ENCODE results near the gene PRKG1.
"Not testable (repeated sequence)": the region's sequence is repeated elsewhere in the genome, so short reads cannot be mapped to it uniquely, and the experiment has no call there.

PRKG1 gene

GRCh38 chr10:51683031-51683691, 608.9 kb downstream of the PRKG1 start:
- no peak for DNase-seq

- DNase-seq, result no peak
Measured at GRCh38 chr10:51685768-51686167, 611.5 kb downstream of the PRKG1 start.

GRCh38 chr10:51687296-51687695, 613.0 kb downstream of the PRKG1 start:
- DNase-seq, result no peak

GRCh38 chr10:51688826-51689225, 614.5 kb downstream of the PRKG1 start:
- DNase-seq, result not testable (repeated sequence)

- DNase-seq, result no peak
Measured at GRCh38 chr10:51689536-51689935, 615.2 kb downstream of the PRKG1 start.

- no peak for DNase-seq
Measured at GRCh38 chr10:51691135-51691534, 616.8 kb downstream of the PRKG1 start.

- no peak for DNase-seq
Measured at GRCh38 chr10:51694086-51694768, 619.9 kb downstream of the PRKG1 start.

- DNase-seq, result no peak
Measured at GRCh38 chr10:51696251-51696650, 622.0 kb downstream of the PRKG1 start.

GRCh38 chr10:51698473-51699063, 624.3 kb downstream of the PRKG1 start:
- DNase-seq, result no peak

- no peak for DNase-seq
Measured at GRCh38 chr10:51699145-51699474, 624.8 kb downstream of the PRKG1 start.

GRCh38 chr10:51699475-51700227, 625.4 kb downstream of the PRKG1 start, which contains the start of gene CSTF2T:
Gene CSTF2T, minus strand, starts transcription at chr10:51699595. Its CDS starts 46 bp downstream, at chr10:51699549.
- peak; percentile 93 for DNase-seq

GRCh38 chr10:51700228-51700817, 626.0 kb downstream of the PRKG1 start:
- peak; percentile 27 for DNase-seq

- DNase-seq, result no peak
Measured at GRCh38 chr10:51705774-51706173, 631.5 kb downstream of the PRKG1 start.

- DNase-seq, result no peak
Measured at GRCh38 chr10:51706225-51706624, 631.9 kb downstream of the PRKG1 start.

GRCh38 chr10:51707392-51707791, 633.1 kb downstream of the PRKG1 start:
- DNase-seq, result no peak

- no peak for DNase-seq
Measured at GRCh38 chr10:51707821-51708424, 633.6 kb downstream of the PRKG1 start.

GRCh38 chr10:51708609-51709008, 634.3 kb downstream of the PRKG1 start:
- DNase-seq, result no peak

- no peak for DNase-seq
Measured at GRCh38 chr10:51709324-51709972, 635.2 kb downstream of the PRKG1 start.

- DNase-seq, result no peak
Measured at GRCh38 chr10:51711519-51711891, 637.2 kb downstream of the PRKG1 start.

- no peak for DNase-seq
Measured at GRCh38 chr10:51716981-51717380, 642.7 kb downstream of the PRKG1 start.

GRCh38 chr10:51718804-51719291, 644.6 kb downstream of the PRKG1 start:
- no peak for DNase-seq

- no peak for DNase-seq
Measured at GRCh38 chr10:51724038-51724437, 649.8 kb downstream of the PRKG1 start.
